B cell (primary cell): ENCODE measurements around the gene RGS2.

Experiments
- EZH2 ChIP-seq: IDR thresholded peaks from 2 replicates; pipeline ENCODE4 v1.6.1; 2012; ENCODE audit warnings: borderline replicate concordance, low read depth, mild to moderate bottlenecking, moderate library complexity, low read length; ENCODE audit not compliant: insufficient read depth, poor library complexity, severe bottlenecking
- TF ChIP-seq, protein P1 (sequence below): fragments of 200-600 bp; IDR thresholded peaks from one replicate; pipeline ENCODE4 v1.8.0; 2022; ENCODE audit warnings: antibody characterized with exemption, mild to moderate bottlenecking

DNA sequence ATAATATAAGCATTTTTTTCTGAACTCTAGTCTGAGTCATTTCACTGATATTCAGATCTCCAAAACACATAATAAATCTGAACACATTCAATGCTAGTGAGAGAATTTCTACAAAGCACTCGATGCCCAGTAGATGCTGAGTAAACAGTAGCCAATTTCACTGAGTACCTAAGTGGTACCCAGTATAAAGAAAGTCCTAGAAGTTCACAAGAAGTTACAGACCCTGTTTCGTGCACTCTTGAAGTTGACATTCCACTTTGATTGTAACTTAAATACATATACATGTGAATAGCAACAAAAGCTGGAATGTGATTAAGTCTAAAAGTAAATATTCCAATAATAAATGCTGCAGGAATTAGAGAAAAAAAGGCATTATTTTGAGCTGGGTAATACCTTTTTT lies 33.2 kb upstream of the RGS2 start:
- TF ChIP-seq, protein P1, sequence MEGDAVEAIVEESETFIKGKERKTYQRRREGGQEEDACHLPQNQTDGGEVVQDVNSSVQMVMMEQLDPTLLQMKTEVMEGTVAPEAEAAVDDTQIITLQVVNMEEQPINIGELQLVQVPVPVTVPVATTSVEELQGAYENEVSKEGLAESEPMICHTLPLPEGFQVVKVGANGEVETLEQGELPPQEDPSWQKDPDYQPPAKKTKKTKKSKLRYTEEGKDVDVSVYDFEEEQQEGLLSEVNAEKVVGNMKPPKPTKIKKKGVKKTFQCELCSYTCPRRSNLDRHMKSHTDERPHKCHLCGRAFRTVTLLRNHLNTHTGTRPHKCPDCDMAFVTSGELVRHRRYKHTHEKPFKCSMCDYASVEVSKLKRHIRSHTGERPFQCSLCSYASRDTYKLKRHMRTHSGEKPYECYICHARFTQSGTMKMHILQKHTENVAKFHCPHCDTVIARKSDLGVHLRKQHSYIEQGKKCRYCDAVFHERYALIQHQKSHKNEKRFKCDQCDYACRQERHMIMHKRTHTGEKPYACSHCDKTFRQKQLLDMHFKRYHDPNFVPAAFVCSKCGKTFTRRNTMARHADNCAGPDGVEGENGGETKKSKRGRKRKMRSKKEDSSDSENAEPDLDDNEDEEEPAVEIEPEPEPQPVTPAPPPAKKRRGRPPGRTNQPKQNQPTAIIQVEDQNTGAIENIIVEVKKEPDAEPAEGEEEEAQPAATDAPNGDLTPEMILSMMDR = no peak
- TF ChIP-seq EZH2 = no peak
